ENCODE data around the gene CACNG3. TPM values are rescaled to one million over a fixed set of nuclear protein-coding genes. Genes with fewer than 3 reads are reported as not detected.

The CACNG3 gene
- total RNA-seq, 3 donors from 2014 or later (not counting 1 experiment from before 2014, with no cell fraction given), result not detected

DNA sequence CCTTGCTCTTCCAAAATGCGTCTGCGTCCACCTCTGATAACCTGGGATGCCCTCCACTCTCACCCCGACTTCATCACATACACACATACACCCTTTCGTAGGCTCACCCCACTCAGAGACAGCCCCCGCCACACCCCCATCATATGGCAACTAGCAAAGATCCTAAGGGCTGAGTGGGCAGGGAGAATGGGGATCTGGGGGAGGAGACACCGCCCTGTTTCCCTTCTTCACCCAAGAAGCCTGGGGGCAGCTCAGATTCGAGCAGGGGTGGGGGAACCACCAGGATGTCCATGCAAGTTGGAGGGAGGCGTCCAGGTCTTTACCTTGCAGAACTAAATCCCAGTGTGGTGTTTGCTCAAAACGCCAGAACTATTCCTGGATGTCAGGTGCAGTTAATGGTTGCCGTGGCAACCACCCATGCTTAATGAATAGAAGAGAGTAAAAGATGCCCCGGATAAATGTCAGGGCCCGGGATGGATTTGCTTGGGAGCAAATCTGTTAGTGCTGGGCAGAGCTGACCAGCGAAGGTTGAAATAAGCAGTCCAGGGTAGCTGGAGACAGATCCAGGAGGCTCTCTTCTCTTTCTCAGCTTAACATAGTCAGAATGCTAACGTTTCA is 72.8 kb downstream of the CACNG3 start:
- TF ChIP-seq, protein P1, sequence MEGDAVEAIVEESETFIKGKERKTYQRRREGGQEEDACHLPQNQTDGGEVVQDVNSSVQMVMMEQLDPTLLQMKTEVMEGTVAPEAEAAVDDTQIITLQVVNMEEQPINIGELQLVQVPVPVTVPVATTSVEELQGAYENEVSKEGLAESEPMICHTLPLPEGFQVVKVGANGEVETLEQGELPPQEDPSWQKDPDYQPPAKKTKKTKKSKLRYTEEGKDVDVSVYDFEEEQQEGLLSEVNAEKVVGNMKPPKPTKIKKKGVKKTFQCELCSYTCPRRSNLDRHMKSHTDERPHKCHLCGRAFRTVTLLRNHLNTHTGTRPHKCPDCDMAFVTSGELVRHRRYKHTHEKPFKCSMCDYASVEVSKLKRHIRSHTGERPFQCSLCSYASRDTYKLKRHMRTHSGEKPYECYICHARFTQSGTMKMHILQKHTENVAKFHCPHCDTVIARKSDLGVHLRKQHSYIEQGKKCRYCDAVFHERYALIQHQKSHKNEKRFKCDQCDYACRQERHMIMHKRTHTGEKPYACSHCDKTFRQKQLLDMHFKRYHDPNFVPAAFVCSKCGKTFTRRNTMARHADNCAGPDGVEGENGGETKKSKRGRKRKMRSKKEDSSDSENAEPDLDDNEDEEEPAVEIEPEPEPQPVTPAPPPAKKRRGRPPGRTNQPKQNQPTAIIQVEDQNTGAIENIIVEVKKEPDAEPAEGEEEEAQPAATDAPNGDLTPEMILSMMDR (IDR thresholded peaks at IDR 0.05), result no peak
- ATAC-seq, result no peak
- no peaks in the 10 kb centered on the region for H3K36me3 ChIP-seq (ENCODE audit: control insufficient read depth, insufficient read depth, low read length)
- Mint-ChIP-seq H3K4me3 (no peak overlapping the region), H3K27me3 (ENCODE audit: low read depth in 2 of 2) (peaks cover 0 to 21% of the 10 kb centered on the region in 2 donors), H3K4me1 (no peaks in the 10 kb centered on the region), H3K36me3 (no peaks in the 10 kb centered on the region), H3K27ac (no peak overlapping the region), H3K9me3 (no peaks in the 10 kb centered on the region)
- H3K27me3 ChIP-seq (ENCODE audit: control insufficient read depth, insufficient read depth, low read length), result no peaks in the 10 kb centered on the region
- no peaks in the 10 kb centered on the region for H3K9me3 ChIP-seq (ENCODE audit: control insufficient read depth, insufficient read depth, low read length)
- H3K4me3 ChIP-seq (ENCODE audit: low read length), result no peak overlapping the region
- H3K4me1 ChIP-seq (ENCODE audit: control insufficient read depth, insufficient read depth, low read length), result no peaks in the 10 kb centered on the region
- DNase-seq, result no peak
- no peak overlapping the region for H3K27ac ChIP-seq (ENCODE audit: low read length)
- WGBS (ENCODE audit: insufficient coverage), result 66% methylated on average over 13 of the region's 14 CpGs
- intact Hi-C loops (cut with micrococcal nuclease), result no loop called here

- WGBS (ENCODE audit: insufficient coverage), result 89% methylated on average over 3 of the region's 3 CpGs
- no peaks in the 10 kb centered on the region for H3K4me1 ChIP-seq (ENCODE audit: control insufficient read depth, insufficient read depth, low read length)
- H3K27ac ChIP-seq (ENCODE audit: low read length), result no peak overlapping the region
- TF ChIP-seq, protein P1 (IDR thresholded peaks at IDR 0.05), result no peak
- H3K4me3 ChIP-seq (ENCODE audit: low read length), result no peak overlapping the region
- peaks cover 3% of the 10 kb centered on the region for H3K9me3 ChIP-seq (ENCODE audit: control insufficient read depth, insufficient read depth, low read length)
- Mint-ChIP-seq H3K9me3 (peaks cover 0 to 3% of the 10 kb centered on the region in 2 donors), H3K36me3 (no peaks in the 10 kb centered on the region), H3K27me3 (ENCODE audit: low read depth in 2 of 2) (peaks cover 0 to 9% of the 10 kb centered on the region in 2 donors), H3K27ac (no peak overlapping the region), H3K4me1 (no peaks in the 10 kb centered on the region), H3K4me3 (no peak overlapping the region)
- H3K36me3 ChIP-seq (ENCODE audit: control insufficient read depth, insufficient read depth, low read length), result no peaks in the 10 kb centered on the region
- H3K27me3 ChIP-seq (ENCODE audit: control insufficient read depth, insufficient read depth, low read length), result no peaks in the 10 kb centered on the region
- intact Hi-C loops (cut with micrococcal nuclease), result no loop called here
- no peak for ATAC-seq
- no peak for DNase-seq
Observed at GRCh38 chr16:24332178-24332577, 76.0 kb downstream of the CACNG3 start.

DNA sequence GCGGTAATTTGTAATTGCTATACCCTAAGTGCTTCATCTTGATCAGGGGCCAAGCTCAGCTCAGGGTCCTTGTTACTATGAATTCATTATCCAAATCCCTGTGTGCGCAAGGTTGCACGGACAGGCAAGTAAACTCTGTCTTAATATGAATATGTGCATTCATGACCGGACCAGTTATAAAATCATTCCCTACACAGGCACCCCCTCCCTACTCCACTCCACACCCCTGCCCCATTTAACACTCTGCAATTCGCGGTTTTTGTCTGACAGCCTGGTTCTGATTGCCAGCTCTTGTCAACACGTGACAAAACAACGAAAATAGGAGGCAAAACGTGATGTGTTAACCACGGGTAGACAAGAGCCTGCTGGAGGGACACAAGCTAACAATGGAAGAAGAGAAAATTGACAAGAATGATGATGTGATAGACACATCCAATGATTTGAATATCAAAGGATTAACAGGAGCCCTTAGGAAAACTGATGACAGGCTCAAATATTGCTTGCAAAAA is 76.5 kb downstream of the CACNG3 start:
- H3K36me3 Mint-ChIP-seq, result no peaks in the 10 kb centered on the region
- peaks cover 0 to 3% of the 10 kb centered on the region in 2 donors for H3K9me3 Mint-ChIP-seq
- no peak overlapping the region for H3K4me3 ChIP-seq (ENCODE audit: low read length)
- intact Hi-C loops (cut with micrococcal nuclease), result no loop called here
- DNase-seq (no peak), ATAC-seq (no peak)
- H3K9me3 ChIP-seq (ENCODE audit: control insufficient read depth, insufficient read depth, low read length), result peaks cover 3% of the 10 kb centered on the region
- peaks cover 0 to 9% of the 10 kb centered on the region in 2 donors for H3K27me3 Mint-ChIP-seq (ENCODE audit: low read depth in 2 of 2)
- TF ChIP-seq, protein P1 (IDR thresholded peaks at IDR 0.05), result no peak
- no peak overlapping the region for H3K27ac ChIP-seq (ENCODE audit: low read length)
- H3K27ac Mint-ChIP-seq, result no peak overlapping the region
- H3K4me1 Mint-ChIP-seq, result no peaks in the 10 kb centered on the region
- no peaks in the 10 kb centered on the region for H3K36me3 ChIP-seq (ENCODE audit: control insufficient read depth, insufficient read depth, low read length)
- no peaks in the 10 kb centered on the region for H3K4me1 ChIP-seq (ENCODE audit: control insufficient read depth, insufficient read depth, low read length)
- no peak overlapping the region for H3K4me3 Mint-ChIP-seq
- H3K27me3 ChIP-seq (ENCODE audit: control insufficient read depth, insufficient read depth, low read length), result no peaks in the 10 kb centered on the region
- 76% methylated on average over 10 of the region's 10 CpGs for WGBS (ENCODE audit: insufficient coverage)

GRCh38 chr16:24336491-24336890 is 80.4 kb downstream of the CACNG3 start:
- no peaks in the 10 kb centered on the region for H3K4me1 Mint-ChIP-seq
- Histone ChIP-seq H3K27me3 (ENCODE audit: control insufficient read depth, insufficient read depth, low read length) (no peaks in the 10 kb centered on the region), H3K4me1 (ENCODE audit: control insufficient read depth, insufficient read depth, low read length) (no peaks in the 10 kb centered on the region), H3K27ac (ENCODE audit: low read length) (no peak overlapping the region), H3K4me3 (ENCODE audit: low read length) (no peak overlapping the region), H3K36me3 (ENCODE audit: control insufficient read depth, insufficient read depth, low read length) (no peaks in the 10 kb centered on the region), H3K9me3 (ENCODE audit: control insufficient read depth, insufficient read depth, low read length) (peaks cover 3% of the 10 kb centered on the region)
- no peaks in the 10 kb centered on the region for H3K36me3 Mint-ChIP-seq
- intact Hi-C loops (cut with micrococcal nuclease), result no loop called here
- WGBS (ENCODE audit: insufficient coverage), result 98% methylated on average over 2 of the region's 3 CpGs
- TF ChIP-seq, protein P1 (IDR thresholded peaks at IDR 0.05), result no peak
- ATAC-seq, result no peak
- no peak overlapping the region for H3K27ac Mint-ChIP-seq
- peaks cover 0 to 3% of the 10 kb centered on the region in 2 donors for H3K9me3 Mint-ChIP-seq
- H3K4me3 Mint-ChIP-seq, result no peak overlapping the region
- no peak for DNase-seq
- H3K27me3 Mint-ChIP-seq (ENCODE audit: low read depth in 2 of 2), result peaks cover 0 to 14% of the 10 kb centered on the region in 2 donors
